OCI-LY1 (cell line): ENCODE results near the gene NEGR1.

Source experiments
- CTCF ChIP-seq: fragments of 200-600 bp; sonication (generic), shearing (Covaris generic); IDR thresholded peaks from 2 replicates; pipeline ENCODE4 v1.5.1; 2017; ENCODE audit warnings: mild to moderate bottlenecking, antibody characterized with exemption, low read length, moderate library complexity, mixed read lengths
- EZH2 ChIP-seq: fragments of 200-600 bp; sonication (generic), shearing (Covaris generic); IDR thresholded peaks from 2 replicates; pipeline ENCODE4 v1.8.0; 2017; ENCODE audit warnings: borderline replicate concordance, mixed run types, mild to moderate bottlenecking, antibody characterized with exemption, low read length, moderate library complexity, mixed read lengths

GRCh38 chr1:72109916-72110315, 172.4 kb downstream of the NEGR1 start:
- TF ChIP-seq EZH2: no peak
- no peak for TF ChIP-seq CTCF
